Keratinocyte (primary cell): ENCODE data around the gene ACACA.

ENCODE experiments used
- CTCF ChIP-seq, 3 experiments: IDR thresholded peaks in 1 of 3; conservative IDR thresholded peaks in 1 of 3; optimal IDR thresholded peaks in 1 of 3; 2 replicates in 2 of 3; 3 replicates in 1 of 3; pipeline versions ENCODE3 to v1.5.1; 2011; ENCODE audit warnings: low read length in 3 of 3, mild to moderate bottlenecking in 3 of 3, moderate library complexity in 2 of 3, control low read depth in 1 of 3, inconsistent platforms in 1 of 3; ENCODE audit not compliant: insufficient read depth in 2 of 3; ENCODE audit errors: extremely low read depth in 1 of 3
- EZH2 ChIP-seq: IDR thresholded peaks from one replicate; pipeline ENCODE4 v1.6.1; 2012; ENCODE audit warnings: inconsistent platforms, mild to moderate bottlenecking, low read length, moderate library complexity

DNA sequence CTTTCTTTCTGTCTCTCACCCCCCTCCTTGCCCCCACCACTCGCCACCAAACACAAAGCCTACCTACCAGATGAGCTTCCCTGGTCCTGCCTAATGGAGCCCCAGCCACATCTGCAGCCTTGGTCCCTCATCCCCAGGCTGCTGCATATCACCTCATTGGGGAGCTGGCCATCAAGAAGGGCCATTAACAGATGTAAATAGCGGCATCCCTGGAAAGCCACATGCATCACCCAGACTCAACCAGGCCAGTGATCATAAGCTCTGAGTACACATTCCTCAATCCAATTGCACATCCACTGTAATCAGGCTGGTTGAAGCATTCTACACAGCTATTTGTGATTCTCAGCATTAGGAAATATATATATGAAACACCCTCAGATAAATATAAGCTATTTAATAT lies 242.6 kb downstream of the ACACA start:
- TF ChIP-seq CTCF (optimal IDR thresholded peaks at IDR 0.05 in 1 of 3, IDR thresholded peaks at IDR 0.05 in 1 of 3, conservative IDR thresholded peaks at IDR 0.05 in 1 of 3; ENCODE audit: extremely low read depth in 1 of 3, insufficient read depth in 2 of 3, low read length in 3 of 3) (no peak), EZH2 (no peak)
